ENCODE results near the gene KLK1.

Gene KLK1

GRCh38 chr19:50835785-50836542 is 12.4 kb upstream of the KLK1 start:
- peak; percentile 59 for DNase-seq (ENCODE audit: low read depth)

- peak; percentile 30 for DNase-seq (ENCODE audit: low read depth)
Measured at GRCh38 chr19:50835103-50835784, 11.7 kb upstream of the KLK1 start.

- DNase-seq (ENCODE audit: low read depth), result no peak
Measured at GRCh38 chr19:50833802-50834167, 10.2 kb upstream of the KLK1 start.

GRCh38 chr19:50833117-50833801 is 9.7 kb upstream of the KLK1 start, which contains the start of gene KLK15:
KLK15 (minus strand) TSS chr19:50833574; CDS start chr19:50831492, 2,082 bp downstream.
- no peak for DNase-seq (ENCODE audit: low read depth)

- no peak for DNase-seq (ENCODE audit: low read depth)
Measured at GRCh38 chr19:50832666-50833065, 9.1 kb upstream of the KLK1 start.

GRCh38 chr19:50831026-50831396 is 7.4 kb upstream of the KLK1 start:
- no peak for DNase-seq (ENCODE audit: low read depth)

GRCh38 chr19:50830266-50831025 is 6.9 kb upstream of the KLK1 start:
- DNase-seq (ENCODE audit: low read depth), result no peak

- DNase-seq (ENCODE audit: low read depth), result no peak
Measured at GRCh38 chr19:50829801-50830200, 6.2 kb upstream of the KLK1 start.

- DNase-seq (ENCODE audit: low read depth), result no peak
Measured at GRCh38 chr19:50827476-50827875, 3.9 kb upstream of the KLK1 start.

- DNase-seq (ENCODE audit: low read depth), result no peak
Measured at GRCh38 chr19:50826492-50827240, 3.1 kb upstream of the KLK1 start.

GRCh38 chr19:50822661-50823208 is 852 bp downstream of the KLK1 start:
- no peak for DNase-seq (ENCODE audit: low read depth)

- no peak for DNase-seq (ENCODE audit: low read depth)
Measured at GRCh38 chr19:50821622-50822021, 2.0 kb downstream of the KLK1 start.

GRCh38 chr19:50821248-50821612 is 2.4 kb downstream of the KLK1 start:
- no peak for DNase-seq (ENCODE audit: low read depth)

- DNase-seq (ENCODE audit: low read depth), result no peak
Measured at GRCh38 chr19:50820549-50821247, 2.9 kb downstream of the KLK1 start.

- no peak for DNase-seq (ENCODE audit: low read depth)
Measured at GRCh38 chr19:50820086-50820485, 3.5 kb downstream of the KLK1 start.

- no peak for DNase-seq (ENCODE audit: low read depth)
Measured at GRCh38 chr19:50819636-50820035, 4.0 kb downstream of the KLK1 start.

GRCh38 chr19:50818859-50819472 is 4.6 kb downstream of the KLK1 start:
- DNase-seq (ENCODE audit: low read depth), result no peak

GRCh38 chr19:50817941-50818858 is 5.4 kb downstream of the KLK1 start:
- peak; percentile 42 for DNase-seq (ENCODE audit: low read depth)

GRCh38 chr19:50815439-50815838 is 8.1 kb downstream of the KLK1 start:
- DNase-seq (ENCODE audit: low read depth), result no peak
